ENCODE results near the gene KCND2. TPM values are rescaled to one million over a fixed set of nuclear protein-coding genes. Genes with fewer than 3 reads are reported as not detected.

KCND2 gene
- total and polyA plus RNA-seq, 7 experiments from 2014 or later, result not detected

DNA sequence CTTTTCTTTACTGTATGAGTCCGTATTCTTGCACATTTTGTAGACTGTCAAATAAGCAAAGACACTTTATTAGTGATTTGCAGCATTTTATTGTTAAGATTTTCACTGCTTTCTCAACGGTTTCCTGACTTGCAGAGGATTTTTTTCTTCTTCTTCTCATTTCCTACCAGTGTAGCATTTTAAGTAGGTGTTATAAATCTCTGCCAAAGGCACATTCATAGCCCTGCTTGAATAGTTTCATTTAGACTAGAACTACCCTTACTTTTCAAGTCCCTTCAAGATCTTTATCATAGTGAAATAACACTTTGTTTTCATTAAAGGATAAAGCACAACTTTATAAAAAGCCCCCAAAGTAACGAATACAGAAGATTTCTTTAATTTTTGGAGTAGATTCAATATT is 313.6 kb downstream of the KCND2 start:
- Mint-ChIP-seq H3K36me3 (no peaks in the 10 kb centered on the region), H3K9me3 (peaks cover 0 to 14% (median 0%) of the 10 kb centered on the region in 11 donors), H3K27me3 (no peaks in the 10 kb centered on the region), H3K27ac (no peak overlapping the region), H3K4me3 (no peak overlapping the region), H3K4me1 (no peaks in the 10 kb centered on the region)
- no peaks in the 10 kb centered on the region for H3K4me1 ChIP-seq (ENCODE audit: control insufficient read depth in 2 of 2, insufficient read depth in 2 of 2, low read length in 2 of 2)
- H3K27me3 ChIP-seq (ENCODE audit: control insufficient read depth in 2 of 2, insufficient read depth in 2 of 2, low read length in 2 of 2), result no peaks in the 10 kb centered on the region
- H3K4me3 ChIP-seq (ENCODE audit: low read length), result no peak overlapping the region
- ATAC-seq (no peak), DNase-seq (no peak)
- no peaks in the 10 kb centered on the region for H3K9me3 ChIP-seq (ENCODE audit: control insufficient read depth in 2 of 3, low read length in 3 of 3)
- H3K27ac ChIP-seq (ENCODE audit: low read depth, low read length), result no peak overlapping the region
- CTCF ChIA-PET, result no interaction called here
- H3K36me3 ChIP-seq (ENCODE audit: control insufficient read depth in 2 of 3, insufficient read depth in 3 of 3, low read length in 3 of 3), result no peaks in the 10 kb centered on the region
- POLR2A ChIA-PET, result no interaction called here
- intact Hi-C loops (cut with micrococcal nuclease), result no loop called here

DNA sequence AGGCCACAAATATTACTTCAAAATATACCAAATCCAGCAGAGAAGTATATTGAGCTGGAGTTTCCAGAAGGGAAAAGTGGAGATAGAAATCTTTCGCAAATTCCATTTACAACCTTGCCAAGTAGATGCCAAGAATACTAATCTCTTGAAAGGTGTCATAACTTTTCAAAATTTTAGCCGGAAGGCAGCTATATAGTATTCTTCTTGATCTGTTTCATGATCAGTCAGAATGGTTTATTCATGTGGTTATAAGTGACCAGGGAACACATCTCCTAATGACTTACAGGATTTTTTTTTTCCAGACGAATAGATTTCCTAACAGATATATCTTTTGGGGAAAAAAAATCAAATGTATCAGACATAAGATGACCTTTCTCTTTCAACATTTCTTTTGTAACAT is 314.3 kb downstream of the KCND2 start:
- intact Hi-C loops (cut with micrococcal nuclease), result no loop called here
- Mint-ChIP-seq H3K9me3 (peaks cover 0 to 11% (median 0%) of the 10 kb centered on the region in 11 donors), H3K4me1 (no peaks in the 10 kb centered on the region), H3K36me3 (no peaks in the 10 kb centered on the region), H3K27ac (no peak overlapping the region), H3K27me3 (no peaks in the 10 kb centered on the region), H3K4me3 (no peak overlapping the region)
- H3K36me3 ChIP-seq (ENCODE audit: control insufficient read depth in 2 of 3, insufficient read depth in 3 of 3, low read length in 3 of 3), result no peaks in the 10 kb centered on the region
- no peaks in the 10 kb centered on the region for H3K27me3 ChIP-seq (ENCODE audit: control insufficient read depth in 2 of 2, insufficient read depth in 2 of 2, low read length in 2 of 2)
- ATAC-seq (no peak), DNase-seq (no peak)
- no peaks in the 10 kb centered on the region for H3K4me1 ChIP-seq (ENCODE audit: control insufficient read depth in 2 of 2, insufficient read depth in 2 of 2, low read length in 2 of 2)
- no peaks in the 10 kb centered on the region for H3K9me3 ChIP-seq (ENCODE audit: control insufficient read depth in 2 of 3, low read length in 3 of 3)
- H3K27ac ChIP-seq (ENCODE audit: low read depth, low read length), result no peak overlapping the region
- H3K4me3 ChIP-seq (ENCODE audit: low read length), result no peak overlapping the region
- ChIA-PET CTCF (no interaction called here), POLR2A (no interaction called here)

GRCh38 chr7:120588416-120588815 is 315.4 kb downstream of the KCND2 start:
- no peaks in the 10 kb centered on the region for H3K4me1 ChIP-seq (ENCODE audit: control insufficient read depth in 2 of 2, insufficient read depth in 2 of 2, low read length in 2 of 2)
- H3K9me3 Mint-ChIP-seq, result peaks cover 0 to 9% (median 0%) of the 10 kb centered on the region in 11 donors
- no peak overlapping the region for H3K27ac ChIP-seq (ENCODE audit: low read depth, low read length)
- no peak for ATAC-seq
- no peaks in the 10 kb centered on the region for H3K27me3 Mint-ChIP-seq
- H3K4me3 ChIP-seq (ENCODE audit: low read length), result no peak overlapping the region
- no peaks in the 10 kb centered on the region for H3K36me3 ChIP-seq (ENCODE audit: control insufficient read depth in 2 of 3, insufficient read depth in 3 of 3, low read length in 3 of 3)
- H3K27me3 ChIP-seq (ENCODE audit: control insufficient read depth in 2 of 2, insufficient read depth in 2 of 2, low read length in 2 of 2), result no peaks in the 10 kb centered on the region
- intact Hi-C loops (cut with micrococcal nuclease), result no loop called here
- H3K27ac Mint-ChIP-seq, result no peak overlapping the region
- no peaks in the 10 kb centered on the region for H3K9me3 ChIP-seq (ENCODE audit: control insufficient read depth in 2 of 3, low read length in 3 of 3)
- H3K4me1 Mint-ChIP-seq, result no peaks in the 10 kb centered on the region
- ChIA-PET POLR2A (no interaction called here), CTCF (no interaction called here)
- DNase-seq, result no peak
- H3K4me3 Mint-ChIP-seq, result no peak overlapping the region
- H3K36me3 Mint-ChIP-seq, result no peaks in the 10 kb centered on the region

GRCh38 chr7:120588862-120589261 is 315.9 kb downstream of the KCND2 start:
- intact Hi-C loops (cut with micrococcal nuclease), result no loop called here
- no peaks in the 10 kb centered on the region for H3K36me3 Mint-ChIP-seq
- no peak for ATAC-seq
- H3K36me3 ChIP-seq (ENCODE audit: control insufficient read depth in 2 of 3, insufficient read depth in 3 of 3, low read length in 3 of 3), result no peaks in the 10 kb centered on the region
- CTCF ChIA-PET, result no interaction called here
- H3K4me1 Mint-ChIP-seq, result no peaks in the 10 kb centered on the region
- no peak overlapping the region for H3K27ac ChIP-seq (ENCODE audit: low read depth, low read length)
- H3K9me3 Mint-ChIP-seq, result peaks cover 0 to 9% (median 0%) of the 10 kb centered on the region in 11 donors
- no peaks in the 10 kb centered on the region for H3K4me1 ChIP-seq (ENCODE audit: control insufficient read depth in 2 of 2, insufficient read depth in 2 of 2, low read length in 2 of 2)
- H3K4me3 Mint-ChIP-seq, result no peak overlapping the region
- no peak overlapping the region for H3K4me3 ChIP-seq (ENCODE audit: low read length)
- no peak overlapping the region for H3K27ac Mint-ChIP-seq
- H3K9me3 ChIP-seq (ENCODE audit: control insufficient read depth in 2 of 3, low read length in 3 of 3), result no peaks in the 10 kb centered on the region
- POLR2A ChIA-PET, result no interaction called here
- no peaks in the 10 kb centered on the region for H3K27me3 ChIP-seq (ENCODE audit: control insufficient read depth in 2 of 2, insufficient read depth in 2 of 2, low read length in 2 of 2)
- H3K27me3 Mint-ChIP-seq, result no peaks in the 10 kb centered on the region
- DNase-seq, result no peak

- Mint-ChIP-seq H3K9me3 (peaks cover 0 to 7% (median 0%) of the 10 kb centered on the region in 11 donors), H3K27me3 (no peaks in the 10 kb centered on the region), H3K4me1 (no peaks in the 10 kb centered on the region), H3K36me3 (no peaks in the 10 kb centered on the region), H3K27ac (no peak overlapping the region), H3K4me3 (no peak overlapping the region)
- ATAC-seq (no peak), DNase-seq (no peak)
- Histone ChIP-seq H3K9me3 (ENCODE audit: control insufficient read depth in 2 of 3, low read length in 3 of 3) (no peaks in the 10 kb centered on the region), H3K27ac (ENCODE audit: low read depth, low read length) (no peak overlapping the region), H3K27me3 (ENCODE audit: control insufficient read depth in 2 of 2, insufficient read depth in 2 of 2, low read length in 2 of 2) (no peaks in the 10 kb centered on the region), H3K4me1 (ENCODE audit: control insufficient read depth in 2 of 2, insufficient read depth in 2 of 2, low read length in 2 of 2) (no peaks in the 10 kb centered on the region), H3K4me3 (ENCODE audit: low read length) (no peak overlapping the region), H3K36me3 (ENCODE audit: control insufficient read depth in 2 of 3, insufficient read depth in 3 of 3, low read length in 3 of 3) (no peaks in the 10 kb centered on the region)
- intact Hi-C loops (cut with micrococcal nuclease), result no loop called here
- CTCF ChIA-PET, result no interaction called here
- POLR2A ChIA-PET, result no interaction called here
Observed at GRCh38 chr7:120600607-120601006, 327.6 kb downstream of the KCND2 start.

- Mint-ChIP-seq H3K27me3 (no peaks in the 10 kb centered on the region), H3K4me3 (no peak overlapping the region), H3K36me3 (no peaks in the 10 kb centered on the region), H3K4me1 (no peaks in the 10 kb centered on the region), H3K27ac (no peak overlapping the region), H3K9me3 (peaks cover 0 to 13% (median 2%) of the 10 kb centered on the region in 11 donors)
- no peak overlapping the region for H3K4me3 ChIP-seq (ENCODE audit: low read length)
- ChIA-PET POLR2A (no interaction called here), CTCF (no interaction called here)
- intact Hi-C loops (cut with micrococcal nuclease), result no loop called here
- no peak for DNase-seq
- H3K36me3 ChIP-seq (ENCODE audit: control insufficient read depth in 2 of 3, insufficient read depth in 3 of 3, low read length in 3 of 3), result no peaks in the 10 kb centered on the region
- ATAC-seq, result no peak
- no peaks in the 10 kb centered on the region for H3K9me3 ChIP-seq (ENCODE audit: control insufficient read depth in 2 of 3, low read length in 3 of 3)
- H3K27ac ChIP-seq (ENCODE audit: low read depth, low read length), result no peak overlapping the region
- no peaks in the 10 kb centered on the region for H3K4me1 ChIP-seq (ENCODE audit: control insufficient read depth in 2 of 2, insufficient read depth in 2 of 2, low read length in 2 of 2)
- H3K27me3 ChIP-seq (ENCODE audit: control insufficient read depth in 2 of 2, insufficient read depth in 2 of 2, low read length in 2 of 2), result no peaks in the 10 kb centered on the region
Observed at GRCh38 chr7:120603366-120603765, 330.4 kb downstream of the KCND2 start.

- ChIA-PET CTCF (no interaction called here), POLR2A (no interaction called here)
- no peaks in the 10 kb centered on the region for H3K4me1 ChIP-seq (ENCODE audit: control insufficient read depth in 2 of 2, insufficient read depth in 2 of 2, low read length in 2 of 2)
- Mint-ChIP-seq H3K36me3 (no peaks in the 10 kb centered on the region), H3K27me3 (no peaks in the 10 kb centered on the region), H3K9me3 (peaks cover 0 to 13% (median 3%) of the 10 kb centered on the region in 11 donors), H3K4me3 (no peak overlapping the region), H3K27ac (no peak overlapping the region), H3K4me1 (no peaks in the 10 kb centered on the region)
- H3K9me3 ChIP-seq (ENCODE audit: control insufficient read depth in 2 of 3, low read length in 3 of 3), result no peaks in the 10 kb centered on the region
- intact Hi-C loops (cut with micrococcal nuclease), result no loop called here
- H3K4me3 ChIP-seq (ENCODE audit: low read length), result no peak overlapping the region
- H3K27ac ChIP-seq (ENCODE audit: low read depth, low read length), result no peak overlapping the region
- DNase-seq, result no peak
- ATAC-seq, result no peak
- no peaks in the 10 kb centered on the region for H3K36me3 ChIP-seq (ENCODE audit: control insufficient read depth in 2 of 3, insufficient read depth in 3 of 3, low read length in 3 of 3)
- no peaks in the 10 kb centered on the region for H3K27me3 ChIP-seq (ENCODE audit: control insufficient read depth in 2 of 2, insufficient read depth in 2 of 2, low read length in 2 of 2)
Observed at GRCh38 chr7:120609136-120609753, 336.3 kb downstream of the KCND2 start.

All from naive thymus-derived CD4-positive, alpha-beta T cell (primary cell).